Suprapubic skin (tissue), 4 donors: ENCODE data around the gene DIP2C. TPM values are rescaled to one million over a fixed set of nuclear protein-coding genes. Genes with fewer than 3 reads are reported as not detected.

Source experiments
- DNase-seq, 2 donors: peaks; one replicate each; pipeline ENCODE4 v3.0.0-alpha.2; 2019; ENCODE audit warnings: low spot score in 2 of 2
- H3K27ac ChIP-seq: fragments of 200-600 bp; sonication (generic); one replicate; pipeline ENCODE4 v1.5.1; 2019
- H3K27me3 ChIP-seq: fragments of 200-600 bp; sonication (generic); one replicate; pipeline ENCODE4 v1.5.1; 2019
- H3K36me3 ChIP-seq: fragments of 200-600 bp; sonication (generic); one replicate; pipeline ENCODE4 v1.5.1; 2019
- H3K4me1 ChIP-seq: fragments of 200-600 bp; sonication (generic); one replicate; pipeline ENCODE4 v1.5.1; 2019
- H3K4me3 ChIP-seq: fragments of 200-600 bp; sonication (generic); one replicate; pipeline ENCODE4 v1.5.1; 2019; ENCODE audit warnings: mild to moderate bottlenecking
- H3K9me3 ChIP-seq: fragments of 200-600 bp; sonication (generic); one replicate; pipeline ENCODE4 v1.5.1; 2019
- EP300 ChIP-seq: sonication (generic); formaldehyde crosslinking; IDR thresholded peaks from one replicate; pipeline ENCODE4 v1.6.1; 2017; ENCODE audit warnings: antibody characterized with exemption
- POLR2A ChIP-seq, 2 donors: fragments of 450-650 bp; IDR thresholded peaks; one replicate each; pipeline ENCODE4 v1.6.1; 2017; ENCODE audit warnings: antibody characterized with exemption in 2 of 2, mild to moderate bottlenecking in 2 of 2, moderate library complexity in 2 of 2
- POLR2AphosphoS5 ChIP-seq, 3 donors: sonication (generic); formaldehyde crosslinking; IDR thresholded peaks; one replicate each; pipeline ENCODE4 v1.6.1; 2017; ENCODE audit warnings: antibody characterized with exemption in 3 of 3
- WGBS: methylation state at CpG from one replicate; pipeline ENCODE4 v1.1.5; 2018; 5-methylcytosine and 5-hydroxymethylcytosine counted together
- total RNA-seq, 4 donors: library from RNA; depleted of rRNA; stranded (reverse); fragments of >200 nt; gene quantifications; one replicate each; pipeline ENCODE4 v1.1.0, GENCODE V29; 2016
- TF ChIP-seq, protein P1 (sequence below), 2 donors: fragments of 200-600 bp in 1 of 2; fragments of 450-650 bp in 1 of 2; sonication (generic) in 1 of 2; IDR thresholded peaks; one replicate each; pipeline ENCODE4 v1.5.1; 2016 to 2019; ENCODE audit warnings: antibody characterized with exemption in 2 of 2, mild to moderate bottlenecking in 1 of 2, moderate library complexity in 1 of 2

Gene DIP2C
- total RNA-seq, 4 donors from 2014 or later: 6.7 to 23.3 (median 14.7) TPM

DNA sequence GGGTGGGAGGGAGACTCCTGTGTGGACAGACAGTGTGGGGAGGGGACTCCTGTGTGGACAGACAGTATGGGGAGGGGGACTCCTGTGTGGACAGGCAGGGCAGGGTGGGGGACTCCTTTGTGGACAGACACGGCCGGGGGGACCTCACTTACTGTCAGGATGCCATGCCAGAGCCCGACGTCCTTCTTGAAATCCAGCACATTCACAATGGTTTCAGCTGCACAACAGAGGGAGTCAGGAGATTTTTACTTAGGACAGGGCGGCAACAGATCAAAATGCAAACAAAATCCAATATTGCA lies 301.9 kb downstream of the DIP2C start:
- Histone ChIP-seq H3K4me1 (peaks cover 2% of the 10 kb centered on the region), H3K27me3 (no peaks in the 10 kb centered on the region), H3K9me3 (no peaks in the 10 kb centered on the region), H3K36me3 (peaks cover 46% of the 10 kb centered on the region), H3K4me3 (peak overlapping the region; percentile 5), H3K27ac (no peak overlapping the region)
- 93% methylated on average over 5 of the region's 5 CpGs for WGBS
- TF ChIP-seq, protein P1, sequence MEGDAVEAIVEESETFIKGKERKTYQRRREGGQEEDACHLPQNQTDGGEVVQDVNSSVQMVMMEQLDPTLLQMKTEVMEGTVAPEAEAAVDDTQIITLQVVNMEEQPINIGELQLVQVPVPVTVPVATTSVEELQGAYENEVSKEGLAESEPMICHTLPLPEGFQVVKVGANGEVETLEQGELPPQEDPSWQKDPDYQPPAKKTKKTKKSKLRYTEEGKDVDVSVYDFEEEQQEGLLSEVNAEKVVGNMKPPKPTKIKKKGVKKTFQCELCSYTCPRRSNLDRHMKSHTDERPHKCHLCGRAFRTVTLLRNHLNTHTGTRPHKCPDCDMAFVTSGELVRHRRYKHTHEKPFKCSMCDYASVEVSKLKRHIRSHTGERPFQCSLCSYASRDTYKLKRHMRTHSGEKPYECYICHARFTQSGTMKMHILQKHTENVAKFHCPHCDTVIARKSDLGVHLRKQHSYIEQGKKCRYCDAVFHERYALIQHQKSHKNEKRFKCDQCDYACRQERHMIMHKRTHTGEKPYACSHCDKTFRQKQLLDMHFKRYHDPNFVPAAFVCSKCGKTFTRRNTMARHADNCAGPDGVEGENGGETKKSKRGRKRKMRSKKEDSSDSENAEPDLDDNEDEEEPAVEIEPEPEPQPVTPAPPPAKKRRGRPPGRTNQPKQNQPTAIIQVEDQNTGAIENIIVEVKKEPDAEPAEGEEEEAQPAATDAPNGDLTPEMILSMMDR (IDR thresholded peaks at IDR 0.05): no peak
- TF ChIP-seq EP300: no peak
- DNase-seq: no peak

DNA sequence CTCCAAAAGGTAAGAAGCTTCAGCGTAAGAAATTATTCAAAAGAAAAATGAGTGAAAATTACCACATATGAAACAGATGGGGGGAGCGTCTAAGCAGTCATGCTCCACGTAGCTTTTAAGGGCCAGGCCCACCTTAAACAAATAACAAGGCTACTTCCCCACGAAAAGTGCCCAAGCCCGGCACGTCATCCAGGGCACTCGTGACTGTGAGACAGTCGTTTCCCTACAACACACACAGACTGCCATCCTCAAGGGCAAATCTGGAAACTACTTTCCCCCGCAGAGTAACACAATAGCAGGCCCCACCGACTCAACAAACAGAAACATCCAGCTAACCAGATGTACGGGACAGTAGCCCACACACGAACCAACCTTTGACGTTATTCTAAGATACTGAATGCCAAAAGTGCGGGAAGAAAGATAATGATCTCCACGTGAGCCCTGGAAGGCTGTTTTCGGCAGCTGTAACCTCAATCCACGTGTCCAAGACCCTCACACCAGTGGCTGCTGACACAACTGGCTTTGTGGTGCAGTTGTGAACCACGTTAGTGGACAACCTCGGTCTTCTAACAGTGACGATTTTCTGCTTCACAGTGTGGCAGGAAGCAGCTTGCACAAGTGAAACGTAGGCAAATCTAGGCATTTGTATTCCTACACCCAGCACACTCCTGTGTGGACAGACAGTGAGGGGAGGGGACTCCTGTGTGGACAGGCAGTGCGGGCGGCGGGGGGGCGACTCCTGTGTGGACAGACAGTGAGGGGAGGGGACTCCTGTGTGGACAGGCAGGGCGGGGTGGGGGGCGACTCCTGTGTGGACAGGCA lies 302.5 kb downstream of the DIP2C start:
- no peak for DNase-seq
- Histone ChIP-seq H3K4me3 (peak overlapping the region; percentile 5), H3K9me3 (no peaks in the 10 kb centered on the region), H3K4me1 (no peaks in the 10 kb centered on the region), H3K27me3 (no peaks in the 10 kb centered on the region), H3K27ac (peak overlapping the region; percentile 20), H3K36me3 (peaks cover 52% of the 10 kb centered on the region)
- WGBS: 79% methylated on average over 27 of the region's 27 CpGs
- TF ChIP-seq EP300 (no peak), POLR2AphosphoS5 (IDR thresholded peaks at IDR 0.05) (no peak), POLR2A (IDR thresholded peaks at IDR 0.05) (no peak)
- TF ChIP-seq, protein P1 (IDR thresholded peaks at IDR 0.05): no peak

DNA sequence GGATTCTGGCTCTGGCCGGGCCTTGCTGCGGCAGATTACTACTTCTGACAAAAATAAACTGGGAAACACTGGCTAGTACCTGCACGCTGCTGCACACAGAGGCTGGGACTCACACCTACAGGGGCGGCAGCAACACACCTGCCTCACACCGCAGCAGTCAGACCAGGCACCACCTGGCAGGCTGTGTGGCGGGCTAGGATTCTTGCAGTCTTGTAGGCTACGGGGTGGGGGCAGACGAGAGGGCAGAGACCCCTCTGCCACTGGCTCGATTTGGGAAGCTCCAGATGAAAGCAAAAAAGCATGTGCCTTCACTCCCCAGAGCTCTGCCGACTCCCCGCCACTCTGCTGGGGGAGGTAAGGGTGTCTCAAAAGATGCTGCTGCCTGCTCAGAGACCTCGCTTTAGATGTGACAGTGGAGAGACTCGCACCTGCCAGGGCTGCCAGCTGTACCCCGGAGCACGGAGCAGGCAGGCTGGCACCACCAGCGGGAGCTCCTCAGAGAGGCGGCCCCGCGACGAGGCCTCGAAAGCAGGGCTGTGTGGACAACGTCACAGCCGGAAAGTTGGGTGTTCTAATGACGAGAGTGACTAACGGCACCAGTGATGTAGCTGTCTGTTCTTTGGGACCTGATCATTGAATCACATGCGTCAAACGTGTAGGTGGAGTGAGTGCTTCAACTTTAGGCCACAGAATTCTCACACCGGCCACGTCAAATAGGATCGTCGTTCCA lies 303.7 kb downstream of the DIP2C start:
- Histone ChIP-seq H3K4me3 (no peak overlapping the region), H3K27me3 (no peaks in the 10 kb centered on the region), H3K36me3 (peaks cover 63% of the 10 kb centered on the region), H3K9me3 (no peaks in the 10 kb centered on the region), H3K27ac (no peak overlapping the region), H3K4me1 (no peaks in the 10 kb centered on the region)
- DNase-seq: peak in 1 of 2 donors; percentile 67
- 84% methylated on average over 25 of the region's 31 CpGs for WGBS
- TF ChIP-seq POLR2A (IDR thresholded peaks at IDR 0.05): no peak
- TF ChIP-seq, protein P1 (IDR thresholded peaks at IDR 0.05): no peak
- no peak for TF ChIP-seq EP300
- TF ChIP-seq POLR2AphosphoS5 (IDR thresholded peaks at IDR 0.05): no peak

DNA sequence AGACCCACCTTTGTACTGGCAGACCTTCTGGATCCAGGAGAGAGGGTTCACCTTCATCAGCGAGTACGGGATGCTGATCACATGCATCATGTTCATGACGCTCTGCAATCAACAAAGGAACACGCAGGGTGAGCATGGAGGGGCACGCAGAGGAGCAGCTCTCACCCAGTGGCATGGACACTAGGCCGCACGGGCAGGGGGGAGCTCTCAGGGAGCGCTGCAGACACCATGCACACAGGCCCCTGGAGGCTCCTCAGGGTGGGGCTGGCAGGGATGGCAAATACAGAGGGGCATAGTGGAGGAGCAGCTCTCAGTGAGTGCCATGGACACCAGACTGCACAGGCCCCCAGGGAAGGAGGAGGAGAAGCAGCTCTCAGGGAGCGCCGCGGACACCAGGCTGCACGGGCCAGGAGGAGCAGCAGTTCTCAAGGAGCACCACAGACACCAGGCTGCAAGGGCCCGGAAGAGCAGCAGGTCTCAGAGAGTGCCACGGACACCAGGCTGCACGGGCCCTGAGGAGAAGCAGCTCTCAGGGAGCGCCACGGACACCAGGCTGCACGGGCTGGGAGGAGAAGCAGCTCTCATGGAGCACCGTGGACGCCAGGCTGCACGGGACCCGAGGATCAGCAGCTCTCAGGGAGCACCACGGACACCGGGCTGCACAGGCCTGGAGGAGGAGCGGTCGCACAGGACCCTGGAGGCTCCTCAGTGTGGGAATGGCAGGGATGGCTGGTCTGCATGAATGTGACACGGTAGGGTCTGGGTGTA lies 304.7 kb downstream of the DIP2C start:
- peak in 1 of 2 donors; percentile 70 for DNase-seq
- H3K4me3 ChIP-seq: no peak overlapping the region
- no peaks in the 10 kb centered on the region for H3K9me3 ChIP-seq
- TF ChIP-seq, protein P1 (IDR thresholded peaks at IDR 0.05): no peak
- TF ChIP-seq POLR2A (IDR thresholded peaks at IDR 0.05): no peak
- TF ChIP-seq EP300: no peak
- TF ChIP-seq POLR2AphosphoS5 (IDR thresholded peaks at IDR 0.05): no peak
- no peaks in the 10 kb centered on the region for H3K27me3 ChIP-seq
- no peak overlapping the region for H3K27ac ChIP-seq
- WGBS: 91% methylated on average over 17 of the region's 27 CpGs
- peaks cover 65% of the 10 kb centered on the region for H3K36me3 ChIP-seq
- H3K4me1 ChIP-seq: no peaks in the 10 kb centered on the region

DNA sequence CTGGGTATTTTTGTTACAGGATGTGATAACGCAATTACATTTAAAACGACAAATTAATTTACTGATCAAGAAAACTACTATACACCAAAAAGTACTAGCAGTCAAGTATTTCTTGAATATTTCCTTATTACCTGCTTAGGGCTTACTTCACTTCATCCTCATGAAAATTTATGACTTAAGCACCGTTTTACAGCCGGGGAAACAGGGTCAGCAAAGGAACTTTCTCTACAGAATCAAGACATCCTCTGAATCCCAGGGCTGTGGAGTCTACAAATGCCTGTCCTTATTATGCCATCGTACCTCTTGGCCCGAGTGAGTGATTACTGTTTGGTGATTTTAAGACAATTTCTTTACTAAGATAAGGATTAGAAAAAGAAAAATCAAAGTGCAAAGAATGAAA lies 305.9 kb downstream of the DIP2C start:
- H3K27ac ChIP-seq: no peak overlapping the region
- H3K36me3 ChIP-seq: peaks cover 73% of the 10 kb centered on the region
- DNase-seq: no peak
- H3K4me3 ChIP-seq: no peak overlapping the region
- 85% methylated on average over 6 of the region's 6 CpGs for WGBS
- no peaks in the 10 kb centered on the region for H3K27me3 ChIP-seq
- no peaks in the 10 kb centered on the region for H3K9me3 ChIP-seq
- no peaks in the 10 kb centered on the region for H3K4me1 ChIP-seq
- TF ChIP-seq POLR2A (IDR thresholded peaks at IDR 0.05) (no peak), EP300 (no peak), POLR2AphosphoS5 (IDR thresholded peaks at IDR 0.05) (no peak)
- TF ChIP-seq, protein P1 (IDR thresholded peaks at IDR 0.05): no peak
